GM12878 (cell line): ENCODE results near the gene PQBP1. TPM values are rescaled to one million over a fixed set of nuclear protein-coding genes. Genes with fewer than 3 reads are reported as not detected.

Experiments used
- ATAC-seq: fragments of 200-7000 bp; cut with Tn5 transposase; 3 replicates; pipeline ENCODE4 v1.9.1; 2020; ENCODE audit warnings: mild to moderate bottlenecking, moderate library complexity
- BruUV-seq: library from RNA; stranded (reverse); fragments of 400-500 nt; replicated peaks from 2 replicates; lab custom pipeline; 2021; lab: Mats Ljungman, UMichigan
- CTCF ChIA-PET: fragments of 300-600 bp; sonication (Branson Sonifier 250); formaldehyde crosslinking; extraction: SDS; loops from one replicate; lab custom pipeline; 2021; ENCODE audit warnings: inconsistent platforms; lab: Yijun Ruan, JAX
- POLR2A ChIA-PET: fragments of 350-600 bp; formaldehyde crosslinking; extraction: SDS; loops from one replicate; lab custom pipeline; 2021; ENCODE audit warnings: inconsistent platforms; lab: Charles Lee
- RAD21 ChIA-PET: fragments of 300-600 bp; sonication (Branson Sonifier 250); formaldehyde crosslinking; loops from one replicate; lab custom pipeline; 2023; ENCODE audit warnings: antibody characterized with exemption; ENCODE audit not compliant: unreplicated experiment; lab: Charles Lee
- SMC1A ChIA-PET: fragments of 300-600 bp; sonication (Branson Sonifier 250); formaldehyde crosslinking; loops from one replicate; lab custom pipeline; 2023; ENCODE audit not compliant: unreplicated experiment, uncharacterized antibody; lab: Charles Lee
- DNase-seq: peaks from one replicate; pipeline ENCODE4 v3.0.0-alpha.2; 2011; ENCODE audit warnings: low read depth, low spot score
- FAIRE-seq: peaks from 3 replicates; lab custom pipeline; 2011; peaks lifted over from hg19 to GRCh38; lab: Jason Lieb, UNC
- H2AFZ ChIP-seq: 2 replicates; pipeline ENCODE4 v1.6.0; 2011; ENCODE audit warnings: low read depth, low read length, control low read depth; ENCODE audit not compliant: control insufficient read depth
- H3K27ac ChIP-seq: 2 replicates; pipeline ENCODE4 v1.5.1; 2011; ENCODE audit warnings: control low read depth; ENCODE audit not compliant: control insufficient read depth, insufficient read depth
- H3K27me3 ChIP-seq, 2 experiments: replicated peaks in 1 of 2; 2 replicates each; pipeline versions ENCODE4 v1.6.0 to v1.6.1; 2011; ENCODE audit warnings: low read length in 1 of 2; ENCODE audit not compliant: control insufficient read depth in 2 of 2, insufficient read depth in 2 of 2
- H3K36me3 ChIP-seq, 2 experiments: 2 replicates each; pipeline ENCODE4 v1.5.1; 2011; ENCODE audit warnings: low read length in 1 of 2; ENCODE audit not compliant: control insufficient read depth in 2 of 2, insufficient read depth in 2 of 2
- H3K4me1 ChIP-seq: 2 replicates; pipeline ENCODE4 v1.6.1; 2011; ENCODE audit warnings: mild to moderate bottlenecking, low read length, moderate library complexity, mixed read lengths; ENCODE audit not compliant: control insufficient read depth, insufficient read depth
- H3K4me2 ChIP-seq: 2 replicates; pipeline ENCODE4 v1.6.0; 2011; ENCODE audit warnings: control low read depth; ENCODE audit not compliant: control insufficient read depth, insufficient read depth
- H3K4me3 ChIP-seq: fragments of 200-600 bp; sonication (generic); 2 replicates; pipeline ENCODE4 v1.5.1; 2016
- H3K79me2 ChIP-seq: 2 replicates; pipeline ENCODE4 v1.6.0; 2011; ENCODE audit warnings: low read length; ENCODE audit not compliant: control insufficient read depth, insufficient read depth
- H3K9ac ChIP-seq: 2 replicates; pipeline ENCODE4 v1.8.0; 2011; ENCODE audit warnings: low read length, control low read depth, mixed read lengths; ENCODE audit not compliant: control insufficient read depth, insufficient read depth
- H3K9me3 ChIP-seq: replicated peaks from 3 replicates; pipeline ENCODE4 v1.5.1; 2011; ENCODE audit warnings: mild to moderate bottlenecking, low read length; ENCODE audit not compliant: control insufficient read depth, insufficient read depth
- H4K20me1 ChIP-seq: 2 replicates; pipeline ENCODE4 v1.6.0; 2011; ENCODE audit not compliant: control insufficient read depth, insufficient read depth
- ASH2L ChIP-seq: fragments of 300-600, 200-600 bp; sonication (generic); IDR thresholded peaks from 2 replicates; pipeline ENCODE4 v1.6.1; 2017; ENCODE audit warnings: low read depth, mild to moderate bottlenecking, borderline replicate concordance
- EP300 ChIP-seq, 2 experiments: fragments of 150-350 bp in 1 of 2; IDR thresholded peaks; 2 replicates each; pipeline ENCODE4 v1.6.1; 2011 to 2012; ENCODE audit warnings: low read depth in 2 of 2, low read length in 2 of 2, borderline replicate concordance in 1 of 2, improper control_type of control experiment in 1 of 2, inconsistent platforms in 1 of 2; ENCODE audit not compliant: control insufficient read depth in 1 of 2
- POLR2A ChIP-seq: IDR thresholded peaks from 2 replicates; pipeline ENCODE4 v1.6.1; 2011; ENCODE audit warnings: low read depth, mild to moderate bottlenecking, low read length
- POLR2AphosphoS5 ChIP-seq: IDR thresholded peaks from 2 replicates; pipeline ENCODE4 v1.6.1; 2011; ENCODE audit warnings: mild to moderate bottlenecking, low read length, inconsistent platforms
- SIN3A ChIP-seq: IDR thresholded peaks from 2 replicates; pipeline ENCODE4 v1.6.1; 2012; ENCODE audit warnings: low read depth, low read length, improper control_type of control experiment
- SUZ12 ChIP-seq: fragments of 200-600 bp; sonication (generic); IDR thresholded peaks from one replicate; pipeline ENCODE4 v1.6.1; 2018; ENCODE audit warnings: antibody characterized with exemption, mild to moderate bottlenecking; ENCODE audit not compliant: unreplicated experiment
- ZBTB33 ChIP-seq: fragments of 450-650 bp; IDR thresholded peaks from 2 replicates; pipeline ENCODE4 v1.6.1; 2017; ENCODE audit warnings: mild to moderate bottlenecking
- WGBS: methylation state at CpG from one replicate; pipeline ENCODE4 v1.1.6; 2016; ENCODE audit warnings: low lambda C conversion rate; ENCODE audit not compliant: insufficient replicate concordance, insufficient coverage; ENCODE audit errors: missing lambda C conversion rate; 5-methylcytosine and 5-hydroxymethylcytosine counted together
- in situ Hi-C: fragments of 300-500 bp; cut with MboI; formaldehyde crosslinking; loops from 9 replicates; pipeline ENCODE4 v1.14.3; 2018; ENCODE audit warnings: mixed read lengths
- intact Hi-C: fragments of 100-400 bp; cut with micrococcal nuclease; formaldehyde crosslinking; loops from one replicate; pipeline ENCODE4 v1.14.2; 2022; ENCODE audit not compliant: unreplicated experiment
- polyA plus RNA-seq, 11 experiments: library from polyadenylated mRNA; depleted of rRNA in 4 of 11; unstranded in 6 of 11; stranded (reverse) in 5 of 11; fragments of >200 nt; fragmentation: Nextera tagmentation in 4 of 11; fragmentation: Illumina TruSeq in 1 of 11; extraction: Ambion mirVana in 4 of 11; extraction: Trizol in 1 of 11; gene quantifications; 1 replicate in 1 of 11; 2 replicates in 10 of 11; pipeline versions ENCODE4 v1.2.1 to v1.2.3, GENCODE V29; 2011 to 2016; ENCODE audit warnings: inconsistent platforms in 2 of 11, missing spikeins in 2 of 11, low read depth in 1 of 11
- total RNA-seq, 4 experiments: library from RNA; depleted of rRNA in 3 of 4; stranded (reverse); fragments of >200 nt in 3 of 4; fragmentation: Illumina TruSeq in 1 of 4; extraction: Trizol in 1 of 4; gene quantifications; 2 replicates each; pipeline versions ENCODE4 v1.2.1 to v1.2.3, GENCODE V29; 2013 to 2021

Gene PQBP1
- total and polyA plus RNA-seq, 10 of the 15 experiments (the other 5 are each of a cell fraction or from before 2014, with no cell fraction given): 12.5 to 74.8 (median 68.5) TPM

GRCh38 chrX:48923771-48924170, 26.0 kb downstream of the PQBP1 start:
- Histone ChIP-seq H3K4me2 (no peak overlapping the region), H3K9ac (no peak overlapping the region), H3K27ac (no peak overlapping the region), H3K36me3 (peaks cover 0 to 5% of the 10 kb centered on the region in 2 experiments; a peak in 2 of 4 replicates), H3K27me3 (no peaks in the 10 kb centered on the region), H3K79me2 (peaks cover under 1% of the 10 kb centered on the region), H4K20me1 (no peaks in the 10 kb centered on the region), H3K9me3 (no peaks in the 10 kb centered on the region), H3K4me3 (no peak overlapping the region), H3K4me1 (peaks cover 12% of the 10 kb centered on the region), H2AFZ (no peak overlapping the region)
- ChIA-PET RAD21 (no interaction called here), SMC1A (interaction anchor here (0.7 kb wide), 1 partner anchor 13 kb away, joined by 3 read pairs; no protein-coding TSS in a partner anchor), POLR2A (no interaction called here), CTCF (no interaction called here)
- no TSS peak for BruUV-seq
- FAIRE-seq (no peak), ATAC-seq (no peak), DNase-seq (no peak)
- 93% methylated on average over 13 of the region's 13 CpGs for WGBS
- TF ChIP-seq EP300 (IDR thresholded peaks at IDR 0.05; ENCODE audit: borderline replicate concordance in 1 of 2, control insufficient read depth in 1 of 2, low read depth in 2 of 2, low read length in 2 of 2): no peak
- no peak for TF ChIP-seq ASH2L
- TF ChIP-seq POLR2A: 0 out of 2 replicates have a peak, but pooled peaks have one; percentile 4
- no peak for TF ChIP-seq SIN3A
- no peak for TF ChIP-seq POLR2AphosphoS5
- no peak for TF ChIP-seq ZBTB33
- no peak for TF ChIP-seq SUZ12
- intact Hi-C loops (loop anchor here (1.0 kb wide), 1 partner anchor 16 kb away; no protein-coding TSS in a partner anchor), in situ Hi-C loops (no loop called here)
